GM23338 (cell line): ENCODE measurements around the gene BBLN.

Source experiments
- CREB1 ChIP-seq: fragments of 250-450 bp; sonication (Bioruptor Pico); IDR thresholded peaks from 2 replicates; pipeline ENCODE4 v1.5.0; 2020; ENCODE audit warnings: low read depth, mild to moderate bottlenecking, moderate library complexity
- CTCF ChIP-seq, 2 experiments: fragments of 200-600 bp in 1 of 2; sonication (generic) in 1 of 2; conservative IDR thresholded peaks; 2 replicates each; pipeline versions ENCODE4 v1.5.1 to v1.6.1; 2016 to 2017; ENCODE audit warnings: antibody characterized with exemption in 2 of 2, low read depth in 2 of 2, mild to moderate bottlenecking in 2 of 2, moderate library complexity in 1 of 2
- ETS1 ChIP-seq: IDR thresholded peaks from 2 replicates; pipeline ENCODE4 v1.6.1; 2016; ENCODE audit warnings: antibody characterized with exemption
- EZH2 ChIP-seq: fragments of 200-600 bp; sonication (generic); IDR thresholded peaks from one replicate; pipeline ENCODE4 v1.8.0; 2017; ENCODE audit warnings: antibody characterized with exemption, mild to moderate bottlenecking, low read depth; ENCODE audit not compliant: unreplicated experiment
- EZH2phosphoT487 ChIP-seq: fragments of 200-600 bp; sonication (generic); IDR thresholded peaks from one replicate; pipeline ENCODE4 v1.8.1; 2018; ENCODE audit warnings: antibody characterized with exemption; ENCODE audit not compliant: unreplicated experiment
- JUNB ChIP-seq: IDR thresholded peaks from one replicate; pipeline ENCODE4 v1.6.1; 2016; ENCODE audit warnings: antibody characterized with exemption; ENCODE audit not compliant: unreplicated experiment
- NANOG ChIP-seq: IDR thresholded peaks from 2 replicates; pipeline ENCODE4 v1.6.1; 2016; ENCODE audit warnings: antibody characterized with exemption, borderline replicate concordance
- POLR2AphosphoS5 ChIP-seq: IDR thresholded peaks from 2 replicates; pipeline ENCODE4 v1.6.1; 2016; ENCODE audit warnings: antibody characterized with exemption, low read depth
- REST ChIP-seq: IDR thresholded peaks from one replicate; pipeline ENCODE4 v1.6.1; 2018; ENCODE audit warnings: antibody characterized with exemption; ENCODE audit not compliant: unreplicated experiment
- STAT1 ChIP-seq: IDR thresholded peaks from one replicate; pipeline ENCODE4 v1.6.1; 2016; ENCODE audit warnings: antibody characterized with exemption; ENCODE audit not compliant: unreplicated experiment
- ZNF114 ChIP-seq: fragments of 250-450 bp; sonication (Bioruptor Pico); IDR thresholded peaks from 2 replicates; pipeline ENCODE4 v1.5.0; 2020; ENCODE audit warnings: mild to moderate bottlenecking, moderate library complexity
- ZNF462 ChIP-seq: fragments of 250-450 bp; sonication (Bioruptor Pico); IDR thresholded peaks from 2 replicates; pipeline ENCODE4 v1.5.0; 2020; ENCODE audit warnings: mild to moderate bottlenecking, moderate library complexity

- TF ChIP-seq POLR2AphosphoS5, result no peak
- TF ChIP-seq CTCF (conservative IDR thresholded peaks at IDR 0.05; ENCODE audit: low read depth in 2 of 2), result no peak
- TF ChIP-seq EZH2phosphoT487, result no peak
- TF ChIP-seq EZH2, result no peak
- no peak for TF ChIP-seq ETS1
- TF ChIP-seq ZNF114 (CRISPR knock-in tag), result no peak
- no peak for TF ChIP-seq REST
- TF ChIP-seq NANOG, result no peak
- TF ChIP-seq JUNB, result no peak
- TF ChIP-seq STAT1, result no peak
- no peak for TF ChIP-seq CREB1 (CRISPR knock-in tag)
- TF ChIP-seq ZNF462 (CRISPR knock-in tag), result no peak
Observed at GRCh38 chr9:128180447-128180846, 20.4 kb downstream of the BBLN start.
